Upper lobe of left lung (tissue), 6 donors: ENCODE results near the gene ANKS1A. TPM values are rescaled to one million over a fixed set of nuclear protein-coding genes. Genes with fewer than 3 reads are reported as not detected.

Experiments
- ATAC-seq, 2 donors: fragments of 200-7000 bp; cut with Tn5 transposase; one replicate each; pipeline ENCODE4 v1.9.1; 2022; ENCODE audit warnings: mild to moderate bottlenecking in 2 of 2, moderate library complexity in 2 of 2; ENCODE audit not compliant: low FRiP score in 2 of 2
- DNase-seq, 2 donors: peaks; one replicate each; pipeline ENCODE4 v3.0.0-alpha.2; 2019 to 2020
- H3K27ac ChIP-seq, 4 donors: fragments of 200-600 bp; sonication (generic); one replicate each; pipeline ENCODE4 v1.5.1; 2016 to 2019
- H3K27me3 ChIP-seq, 4 donors: fragments of 200-600 bp; sonication (generic); one replicate each; pipeline ENCODE4 v1.5.1; 2017 to 2019
- H3K36me3 ChIP-seq, 4 donors: fragments of 200-600 bp; sonication (generic); one replicate each; pipeline ENCODE4 v1.5.1; 2016 to 2019
- H3K4me1 ChIP-seq, 4 donors: fragments of 200-600 bp; sonication (generic); one replicate each; pipeline ENCODE4 v1.5.1; 2018 to 2019
- H3K4me3 ChIP-seq, 4 donors: fragments of 200-600 bp; sonication (generic); one replicate each; pipeline ENCODE4 v1.5.1; 2017 to 2019; ENCODE audit warnings: mild to moderate bottlenecking in 2 of 4, moderate library complexity in 1 of 4
- H3K9me3 ChIP-seq, 4 donors: fragments of 200-600 bp; sonication (generic); one replicate each; pipeline ENCODE4 v1.5.1; 2018 to 2019
- CTCF ChIP-seq, 6 experiments: fragments of 450-650 bp in 4 of 6; fragments of 200-600 bp in 2 of 6; sonication (generic) in 2 of 6; IDR thresholded peaks; one replicate each; pipeline ENCODE4 v1.5.1; 2016 to 2019; ENCODE audit warnings: antibody characterized with exemption in 6 of 6
- EP300 ChIP-seq, 4 donors: sonication (generic); formaldehyde crosslinking; IDR thresholded peaks; one replicate each; pipeline ENCODE4 v1.5.1; 2017; ENCODE audit warnings: antibody characterized with exemption in 4 of 4, control low read depth in 2 of 4
- POLR2A ChIP-seq, 4 donors: fragments of 450-650 bp; IDR thresholded peaks; one replicate each; pipeline ENCODE4 v1.5.1; 2016 to 2017; ENCODE audit warnings: antibody characterized with exemption in 4 of 4, mild to moderate bottlenecking in 2 of 4
- POLR2AphosphoS5 ChIP-seq, 2 donors: sonication (generic); formaldehyde crosslinking; IDR thresholded peaks; one replicate each; pipeline ENCODE4 v1.5.1; 2017; ENCODE audit warnings: antibody characterized with exemption in 2 of 2
- WGBS, 2 donors: methylation state at CpG; one replicate each; pipeline ENCODE4 v1.1.5; 2017 to 2018; 5-methylcytosine and 5-hydroxymethylcytosine counted together
- total RNA-seq, 6 donors: library from RNA; depleted of rRNA in 4 of 6; stranded (reverse); fragments of >200 nt in 4 of 6; gene quantifications; one replicate each; pipeline versions ENCODE4 v1.1.0 to v1.2.1, GENCODE V29; 2016 to 2021
- donor health status: DM: no; HTN: no; CAD: no; lungs with moderate emphysema.
- donor health status: DM: no; HTN: yes; CAD: no; lungs with severe emphysema.

Gene ANKS1A
- total RNA-seq, 6 donors from 2014 or later = 47.2 to 85.3 (median 53.5) TPM

GRCh38 chr6:35024551-35025054 lies 135.5 kb downstream of the ANKS1A start:
- Histone ChIP-seq H3K9me3 (no peaks in the 10 kb centered on the region), H3K27me3 (no peaks in the 10 kb centered on the region), H3K4me3 (no peak overlapping the region), H3K36me3 (peaks cover 0 to 23% (median 0%) of the 10 kb centered on the region in 4 donors), H3K27ac (peak overlapping the region; percentile 70 to 91 (median 84)), H3K4me1 (peaks cover 59 to 79% (median 76%) of the 10 kb centered on the region in 4 donors)
- peak; percentile 45 to 52 for TF ChIP-seq POLR2AphosphoS5 (IDR thresholded peaks at IDR 0.05)
- TF ChIP-seq CTCF (IDR thresholded peaks at IDR 0.05) = peak in 3 of 6 experiments; percentile 8 to 19 (median 13)
- TF ChIP-seq POLR2A (IDR thresholded peaks at IDR 0.05) = peak in 1 of 4 donors; percentile 14
- TF ChIP-seq EP300 (IDR thresholded peaks at IDR 0.05) = peak in 2 of 4 donors; percentile 21 to 56
- DNase-seq (peak in 1 of 2 donors; percentile 85), ATAC-seq (peak; percentile 85 to 87)
- 17 to 21% methylated on average over 4 of the region's 4 CpGs for WGBS, 2 donors

- TF ChIP-seq POLR2AphosphoS5 (IDR thresholded peaks at IDR 0.05) (no peak), POLR2A (IDR thresholded peaks at IDR 0.05) (no peak), EP300 (IDR thresholded peaks at IDR 0.05) (no peak), CTCF (IDR thresholded peaks at IDR 0.05) (no peak)
- 61 to 64% methylated on average over 11 of the region's 11 CpGs for WGBS, 2 donors
- H3K9me3 ChIP-seq = no peaks in the 10 kb centered on the region
- H3K4me1 ChIP-seq = peaks cover 50 to 71% (median 67%) of the 10 kb centered on the region in 4 donors
- H3K4me3 ChIP-seq = no peak overlapping the region
- no peak for ATAC-seq
- H3K27ac ChIP-seq = peak overlapping the region; percentile 70 to 91 (median 84)
- H3K27me3 ChIP-seq = no peaks in the 10 kb centered on the region
- no peak for DNase-seq
- peaks cover 0 to 29% (median 0%) of the 10 kb centered on the region in 4 donors for H3K36me3 ChIP-seq
Observed at GRCh38 chr6:35025232-35026188, 136.5 kb downstream of the ANKS1A start.

- H3K4me3 ChIP-seq = no peak overlapping the region
- peaks cover 39 to 60% (median 57%) of the 10 kb centered on the region in 4 donors for H3K4me1 ChIP-seq
- TF ChIP-seq EP300 (IDR thresholded peaks at IDR 0.05) (no peak), POLR2AphosphoS5 (IDR thresholded peaks at IDR 0.05) (no peak), POLR2A (IDR thresholded peaks at IDR 0.05) (no peak), CTCF (IDR thresholded peaks at IDR 0.05) (no peak)
- H3K9me3 ChIP-seq = no peaks in the 10 kb centered on the region
- ATAC-seq = no peak
- DNase-seq = peak in 1 of 2 donors; percentile 51
- WGBS, 2 donors = 52 to 60% methylated on average over 5 of the region's 5 CpGs
- peak overlapping the region; percentile 70 to 91 (median 84) for H3K27ac ChIP-seq
- peaks cover 0 to 37% (median 0%) of the 10 kb centered on the region in 4 donors for H3K36me3 ChIP-seq
- no peaks in the 10 kb centered on the region for H3K27me3 ChIP-seq
Observed at GRCh38 chr6:35026434-35027222, 137.6 kb downstream of the ANKS1A start.

GRCh38 chr6:35027807-35028206 lies 138.8 kb downstream of the ANKS1A start:
- no peaks in the 10 kb centered on the region for H3K9me3 ChIP-seq
- peaks cover 33 to 48% (median 46%) of the 10 kb centered on the region in 4 donors for H3K4me1 ChIP-seq
- WGBS, 2 donors = 92 to 100% methylated on average over 2 of the region's 2 CpGs

More at GRCh38 chr6:35027807-35028206, 138.8 kb downstream of the ANKS1A start:
- no peak overlapping the region for H3K4me3 ChIP-seq
- H3K36me3 ChIP-seq = peaks cover 0 to 28% (median 0%) of the 10 kb centered on the region in 4 donors
- H3K27me3 ChIP-seq = no peaks in the 10 kb centered on the region
- ATAC-seq (no peak), DNase-seq (no peak)
- TF ChIP-seq POLR2AphosphoS5 (IDR thresholded peaks at IDR 0.05) = no peak
- no peak for TF ChIP-seq POLR2A (IDR thresholded peaks at IDR 0.05)
- TF ChIP-seq EP300 (IDR thresholded peaks at IDR 0.05) = no peak
- TF ChIP-seq CTCF (IDR thresholded peaks at IDR 0.05) = no peak
- H3K27ac ChIP-seq = peak overlapping the region in 3 of 4 donors; percentile 33 to 91 (median 91)
